Measurements from ENCODE around the gene DIPK2B.

Gene DIPK2B

GRCh38 chrX:45198706-45199105 lies 2.0 kb downstream of the DIPK2B start:
- DNase-seq (ENCODE audit: low read depth, low spot score), result no peak
- Histone ChIP-seq H3K27me3 (ENCODE audit: control insufficient read depth, insufficient read depth, low read length) (no peaks in the 10 kb centered on the region), H3K4me1 (ENCODE audit: control insufficient read depth, insufficient read depth, low read length) (no peaks in the 10 kb centered on the region), H3K36me3 (ENCODE audit: control insufficient read depth, insufficient read depth, low read length) (no peaks in the 10 kb centered on the region), H3K4me3 (ENCODE audit: low read length) (no peak overlapping the region), H3K9me3 (ENCODE audit: control insufficient read depth, insufficient read depth, low read length) (no peaks in the 10 kb centered on the region), H3K27ac (ENCODE audit: low read length) (no peak overlapping the region)
- no CpG with 5 or more reads among the region's 4 CpGs for WGBS (ENCODE audit: insufficient coverage, insufficient read length)

GRCh38 chrX:45198301-45198700 lies 2.4 kb downstream of the DIPK2B start:
- H3K36me3 ChIP-seq (ENCODE audit: control insufficient read depth, insufficient read depth, low read length), result no peaks in the 10 kb centered on the region
- H3K9me3 ChIP-seq (ENCODE audit: control insufficient read depth, insufficient read depth, low read length), result no peaks in the 10 kb centered on the region
- no peaks in the 10 kb centered on the region for H3K4me1 ChIP-seq (ENCODE audit: control insufficient read depth, insufficient read depth, low read length)
- no CpG with 5 or more reads among the region's 3 CpGs for WGBS (ENCODE audit: insufficient coverage, insufficient read length)
- no peak for DNase-seq (ENCODE audit: low read depth, low spot score)
- no peaks in the 10 kb centered on the region for H3K27me3 ChIP-seq (ENCODE audit: control insufficient read depth, insufficient read depth, low read length)
- no peak overlapping the region for H3K4me3 ChIP-seq (ENCODE audit: low read length)
- no peak overlapping the region for H3K27ac ChIP-seq (ENCODE audit: low read length)

GRCh38 chrX:45196701-45197100 lies 4.0 kb downstream of the DIPK2B start:
- Histone ChIP-seq H3K4me1 (ENCODE audit: control insufficient read depth, insufficient read depth, low read length) (no peaks in the 10 kb centered on the region), H3K9me3 (ENCODE audit: control insufficient read depth, insufficient read depth, low read length) (no peaks in the 10 kb centered on the region), H3K36me3 (ENCODE audit: control insufficient read depth, insufficient read depth, low read length) (no peaks in the 10 kb centered on the region), H3K27me3 (ENCODE audit: control insufficient read depth, insufficient read depth, low read length) (no peaks in the 10 kb centered on the region), H3K4me3 (ENCODE audit: low read length) (no peak overlapping the region), H3K27ac (ENCODE audit: low read length) (no peak overlapping the region)
- DNase-seq (ENCODE audit: low read depth, low spot score), result no peak
- WGBS (ENCODE audit: insufficient coverage, insufficient read length), result no CpG with 5 or more reads among the region's 2 CpGs

- no peak for DNase-seq (ENCODE audit: low read depth, low spot score)
- Histone ChIP-seq H3K27me3 (ENCODE audit: control insufficient read depth, insufficient read depth, low read length) (no peaks in the 10 kb centered on the region), H3K4me3 (ENCODE audit: low read length) (no peak overlapping the region), H3K27ac (ENCODE audit: low read length) (no peak overlapping the region), H3K4me1 (ENCODE audit: control insufficient read depth, insufficient read depth, low read length) (no peaks in the 10 kb centered on the region), H3K9me3 (ENCODE audit: control insufficient read depth, insufficient read depth, low read length) (no peaks in the 10 kb centered on the region), H3K36me3 (ENCODE audit: control insufficient read depth, insufficient read depth, low read length) (no peaks in the 10 kb centered on the region)
- no CpG with 5 or more reads among the region's 7 CpGs for WGBS (ENCODE audit: insufficient coverage, insufficient read length)
These were observed 8.8 kb downstream of the DIPK2B start for GRCh38 chrX:45191820-45192409.

- no CpG with 5 or more reads among the region's 8 CpGs for WGBS (ENCODE audit: insufficient coverage, insufficient read length)
- no peaks in the 10 kb centered on the region for H3K36me3 ChIP-seq (ENCODE audit: control insufficient read depth, insufficient read depth, low read length)
- H3K4me3 ChIP-seq (ENCODE audit: low read length), result no peak overlapping the region
- H3K27me3 ChIP-seq (ENCODE audit: control insufficient read depth, insufficient read depth, low read length), result no peaks in the 10 kb centered on the region
- H3K27ac ChIP-seq (ENCODE audit: low read length), result no peak overlapping the region
- DNase-seq (ENCODE audit: low read depth, low spot score), result no peak
- H3K4me1 ChIP-seq (ENCODE audit: control insufficient read depth, insufficient read depth, low read length), result no peaks in the 10 kb centered on the region
- H3K9me3 ChIP-seq (ENCODE audit: control insufficient read depth, insufficient read depth, low read length), result no peaks in the 10 kb centered on the region
These were observed 9.3 kb downstream of the DIPK2B start for GRCh38 chrX:45191383-45191782.

GRCh38 chrX:45187731-45188130 lies 12.9 kb downstream of the DIPK2B start:
- H3K4me3 ChIP-seq (ENCODE audit: low read length), result no peak overlapping the region
- no peaks in the 10 kb centered on the region for H3K4me1 ChIP-seq (ENCODE audit: control insufficient read depth, insufficient read depth, low read length)
- H3K27me3 ChIP-seq (ENCODE audit: control insufficient read depth, insufficient read depth, low read length), result no peaks in the 10 kb centered on the region
- no peak for DNase-seq (ENCODE audit: low read depth, low spot score)
- no peaks in the 10 kb centered on the region for H3K36me3 ChIP-seq (ENCODE audit: control insufficient read depth, insufficient read depth, low read length)
- H3K9me3 ChIP-seq (ENCODE audit: control insufficient read depth, insufficient read depth, low read length), result no peaks in the 10 kb centered on the region
- no CpG with 5 or more reads among the region's 6 CpGs for WGBS (ENCODE audit: insufficient coverage, insufficient read length)
- no peak overlapping the region for H3K27ac ChIP-seq (ENCODE audit: low read length)

- H3K27me3 ChIP-seq (ENCODE audit: control insufficient read depth, insufficient read depth, low read length), result no peaks in the 10 kb centered on the region
- WGBS (ENCODE audit: insufficient coverage, insufficient read length), result no CpG with 5 or more reads among the region's 4 CpGs
- no peaks in the 10 kb centered on the region for H3K36me3 ChIP-seq (ENCODE audit: control insufficient read depth, insufficient read depth, low read length)
- H3K27ac ChIP-seq (ENCODE audit: low read length), result no peak overlapping the region
- no peaks in the 10 kb centered on the region for H3K4me1 ChIP-seq (ENCODE audit: control insufficient read depth, insufficient read depth, low read length)
- DNase-seq (ENCODE audit: low read depth, low spot score), result no peak
- no peak overlapping the region for H3K4me3 ChIP-seq (ENCODE audit: low read length)
- no peaks in the 10 kb centered on the region for H3K9me3 ChIP-seq (ENCODE audit: control insufficient read depth, insufficient read depth, low read length)
These were observed 14.0 kb downstream of the DIPK2B start for GRCh38 chrX:45186643-45187026.

- H3K9me3 ChIP-seq (ENCODE audit: control insufficient read depth, insufficient read depth, low read length), result no peaks in the 10 kb centered on the region
- no peaks in the 10 kb centered on the region for H3K27me3 ChIP-seq (ENCODE audit: control insufficient read depth, insufficient read depth, low read length)
- WGBS (ENCODE audit: insufficient coverage, insufficient read length), result no CpG with 5 or more reads among the region's 2 CpGs
- H3K4me3 ChIP-seq (ENCODE audit: low read length), result no peak overlapping the region
- no peak for DNase-seq (ENCODE audit: low read depth, low spot score)
- no peaks in the 10 kb centered on the region for H3K36me3 ChIP-seq (ENCODE audit: control insufficient read depth, insufficient read depth, low read length)
- no peaks in the 10 kb centered on the region for H3K4me1 ChIP-seq (ENCODE audit: control insufficient read depth, insufficient read depth, low read length)
- no peak overlapping the region for H3K27ac ChIP-seq (ENCODE audit: low read length)
These were observed 16.5 kb downstream of the DIPK2B start for GRCh38 chrX:45184211-45184610.

- Histone ChIP-seq H3K27ac (ENCODE audit: low read length) (no peak overlapping the region), H3K27me3 (ENCODE audit: control insufficient read depth, insufficient read depth, low read length) (no peaks in the 10 kb centered on the region), H3K4me3 (ENCODE audit: low read length) (no peak overlapping the region), H3K4me1 (ENCODE audit: control insufficient read depth, insufficient read depth, low read length) (no peaks in the 10 kb centered on the region), H3K36me3 (ENCODE audit: control insufficient read depth, insufficient read depth, low read length) (no peaks in the 10 kb centered on the region), H3K9me3 (ENCODE audit: control insufficient read depth, insufficient read depth, low read length) (no peaks in the 10 kb centered on the region)
- WGBS (ENCODE audit: insufficient coverage, insufficient read length), result no CpG with 5 or more reads among the region's 1 CpG
- DNase-seq (ENCODE audit: low read depth, low spot score), result no peak
These were observed 27.8 kb downstream of the DIPK2B start for GRCh38 chrX:45172890-45173289.

- no peak overlapping the region for H3K27ac ChIP-seq (ENCODE audit: low read length)
- no peaks in the 10 kb centered on the region for H3K9me3 ChIP-seq (ENCODE audit: control insufficient read depth, insufficient read depth, low read length)
- no peaks in the 10 kb centered on the region for H3K27me3 ChIP-seq (ENCODE audit: control insufficient read depth, insufficient read depth, low read length)
- H3K36me3 ChIP-seq (ENCODE audit: control insufficient read depth, insufficient read depth, low read length), result no peaks in the 10 kb centered on the region
- no peak overlapping the region for H3K4me3 ChIP-seq (ENCODE audit: low read length)
- no CpG with 5 or more reads among the region's 2 CpGs for WGBS (ENCODE audit: insufficient coverage, insufficient read length)
- H3K4me1 ChIP-seq (ENCODE audit: control insufficient read depth, insufficient read depth, low read length), result no peaks in the 10 kb centered on the region
- DNase-seq (ENCODE audit: low read depth, low spot score), result no peak
These were observed 33.9 kb downstream of the DIPK2B start for GRCh38 chrX:45166781-45167180.

- Histone ChIP-seq H3K9me3 (ENCODE audit: control insufficient read depth, insufficient read depth, low read length) (no peaks in the 10 kb centered on the region), H3K4me3 (ENCODE audit: low read length) (no peak overlapping the region), H3K27ac (ENCODE audit: low read length) (no peak overlapping the region), H3K27me3 (ENCODE audit: control insufficient read depth, insufficient read depth, low read length) (no peaks in the 10 kb centered on the region), H3K36me3 (ENCODE audit: control insufficient read depth, insufficient read depth, low read length) (no peaks in the 10 kb centered on the region), H3K4me1 (ENCODE audit: control insufficient read depth, insufficient read depth, low read length) (no peaks in the 10 kb centered on the region)
- WGBS (ENCODE audit: insufficient coverage, insufficient read length), result no CpG with 5 or more reads among the region's 6 CpGs
- no peak for DNase-seq (ENCODE audit: low read depth, low spot score)
These were observed 35.0 kb downstream of the DIPK2B start for GRCh38 chrX:45165726-45166125.
